Medulla oblongata (tissue), 1 donor: Measurements from ENCODE around the gene ZNHIT6.
"Not testable (repeated sequence)": the region's sequence is repeated elsewhere in the genome, so short reads cannot be mapped to it uniquely, and the experiment has no call there.

Experiments
- DNase-seq: peaks from one replicate; pipeline ENCODE4 v3.0.0-alpha.2; 2015; ENCODE audit errors: extremely low spot score

The ZNHIT6 gene

GRCh38 chr1:85672031-85672660 lies 36.1 kb downstream of the ZNHIT6 start:
- no peak for DNase-seq

- DNase-seq: no peak
These were observed 42.3 kb downstream of the ZNHIT6 start for GRCh38 chr1:85665932-85666331.

GRCh38 chr1:85663382-85663781 lies 44.9 kb downstream of the ZNHIT6 start:
- no peak for DNase-seq

GRCh38 chr1:85661767-85662166 lies 46.5 kb downstream of the ZNHIT6 start:
- no peak for DNase-seq

- DNase-seq: no peak
These were observed 47.7 kb downstream of the ZNHIT6 start for GRCh38 chr1:85660541-85660940.

- no peak for DNase-seq
These were observed 49.1 kb downstream of the ZNHIT6 start for GRCh38 chr1:85659174-85659573.

- no peak for DNase-seq
These were observed 51.3 kb downstream of the ZNHIT6 start for GRCh38 chr1:85656948-85657347.

GRCh38 chr1:85656256-85656655 lies 52.0 kb downstream of the ZNHIT6 start:
- no peak for DNase-seq

GRCh38 chr1:85655315-85655714 lies 52.9 kb downstream of the ZNHIT6 start:
- DNase-seq: no peak

- DNase-seq: no peak
These were observed 54.0 kb downstream of the ZNHIT6 start for GRCh38 chr1:85654066-85654782.

- no peak for DNase-seq
These were observed 55.9 kb downstream of the ZNHIT6 start for GRCh38 chr1:85652327-85652726.

- no peak for DNase-seq
These were observed 57.6 kb downstream of the ZNHIT6 start for GRCh38 chr1:85650645-85651044.

GRCh38 chr1:85649591-85649990 lies 58.6 kb downstream of the ZNHIT6 start:
- no peak for DNase-seq

GRCh38 chr1:85641598-85642556 lies 66.4 kb downstream of the ZNHIT6 start:
- DNase-seq: not testable (repeated sequence)

GRCh38 chr1:85639920-85640319 lies 68.3 kb downstream of the ZNHIT6 start:
- DNase-seq: not testable (repeated sequence)

- no peak for DNase-seq
These were observed 69.8 kb downstream of the ZNHIT6 start for GRCh38 chr1:85638412-85638811.

- no peak for DNase-seq
These were observed 77.7 kb downstream of the ZNHIT6 start for GRCh38 chr1:85630493-85630892.

- DNase-seq: no peak
These were observed 78.7 kb downstream of the ZNHIT6 start for GRCh38 chr1:85629532-85629920.

GRCh38 chr1:85628791-85629531 lies 79.3 kb downstream of the ZNHIT6 start:
- DNase-seq: peak; percentile 40

- no peak for DNase-seq
These were observed 81.4 kb downstream of the ZNHIT6 start for GRCh38 chr1:85626818-85627217.

- DNase-seq: no peak
These were observed 83.9 kb downstream of the ZNHIT6 start for GRCh38 chr1:85624361-85624760.

GRCh38 chr1:85623061-85623471 lies 85.2 kb downstream of the ZNHIT6 start:
- no peak for DNase-seq
